Left ventricle myocardium inferior (tissue), 1 donor: ENCODE data around the gene KIF16B. TPM values are rescaled to one million over a fixed set of nuclear protein-coding genes. Genes with fewer than 3 reads are reported as not detected.

ENCODE experiments used
- DNase-seq: peaks from one replicate; pipeline ENCODE4 v3.0.0-alpha.2; 2020
- H3K27ac ChIP-seq: fragments of 200-600 bp; replicated peaks from 2 replicates; pipeline ENCODE4 v1.8.0; 2021
- H3K27me3 ChIP-seq: fragments of 200-600 bp; 2 replicates; pipeline ENCODE4 v1.8.0; 2021; ENCODE audit warnings: low read depth
- H3K36me3 ChIP-seq: fragments of 200-600 bp; 2 replicates; pipeline ENCODE4 v1.8.0; 2021
- H3K4me1 ChIP-seq: fragments of 200-600 bp; 2 replicates; pipeline ENCODE4 v1.8.0; 2021
- H3K4me3 ChIP-seq: fragments of 200-600 bp; 2 replicates; pipeline ENCODE4 v1.8.0; 2021; ENCODE audit warnings: mild to moderate bottlenecking, moderate library complexity
- H3K9me3 ChIP-seq: fragments of 200-600 bp; replicated peaks from 2 replicates; pipeline ENCODE4 v1.8.0; 2021
- CTCF ChIP-seq: fragments of 200-600 bp; IDR thresholded peaks from 2 replicates; pipeline ENCODE4 v1.8.0; 2021; ENCODE audit warnings: antibody characterized with exemption, mild to moderate bottlenecking, borderline replicate concordance
- intact Hi-C: fragments of 100-400 bp; cut with micrococcal nuclease; formaldehyde crosslinking; loops from one replicate; pipeline ENCODE4 v1.11.0; 2022
- total RNA-seq: library from RNA; stranded (reverse); fragmentation: NEBNext Ultra II Directional; extraction: Animal tissue kit (Norgen Biotek cat#: 25700); gene quantifications from one replicate; pipeline ENCODE4 v1.2.1, GENCODE V29; 2021
- donor health status: DM: no; HTN: yes; CAD: no; lungs with severe emphysema.

Gene KIF16B
- total RNA-seq, 1 donor from 2014 or later, result 16.4 TPM

GRCh38 chr20:16424780-16425179 lies 148.5 kb downstream of the KIF16B start:
- TF ChIP-seq CTCF, result no peak
- DNase-seq, result no peak
- Histone ChIP-seq H3K27me3 (no peaks in the 10 kb centered on the region), H3K4me1 (peaks cover 8% of the 10 kb centered on the region), H3K27ac (no peak overlapping the region), H3K9me3 (peaks cover 12% of the 10 kb centered on the region), H3K36me3 (peaks cover 75% of the 10 kb centered on the region), H3K4me3 (no peak overlapping the region)
- intact Hi-C loops, result no loop called here

GRCh38 chr20:16423311-16424212 lies 149.7 kb downstream of the KIF16B start:
- TF ChIP-seq CTCF, result no peak
- Histone ChIP-seq H3K27me3 (no peaks in the 10 kb centered on the region), H3K36me3 (peaks cover 72% of the 10 kb centered on the region), H3K27ac (no peak overlapping the region), H3K9me3 (peaks cover 12% of the 10 kb centered on the region), H3K4me3 (no peak overlapping the region), H3K4me1 (peaks cover 20% of the 10 kb centered on the region)
- no peak for DNase-seq
- intact Hi-C loops, result no loop called here

DNA sequence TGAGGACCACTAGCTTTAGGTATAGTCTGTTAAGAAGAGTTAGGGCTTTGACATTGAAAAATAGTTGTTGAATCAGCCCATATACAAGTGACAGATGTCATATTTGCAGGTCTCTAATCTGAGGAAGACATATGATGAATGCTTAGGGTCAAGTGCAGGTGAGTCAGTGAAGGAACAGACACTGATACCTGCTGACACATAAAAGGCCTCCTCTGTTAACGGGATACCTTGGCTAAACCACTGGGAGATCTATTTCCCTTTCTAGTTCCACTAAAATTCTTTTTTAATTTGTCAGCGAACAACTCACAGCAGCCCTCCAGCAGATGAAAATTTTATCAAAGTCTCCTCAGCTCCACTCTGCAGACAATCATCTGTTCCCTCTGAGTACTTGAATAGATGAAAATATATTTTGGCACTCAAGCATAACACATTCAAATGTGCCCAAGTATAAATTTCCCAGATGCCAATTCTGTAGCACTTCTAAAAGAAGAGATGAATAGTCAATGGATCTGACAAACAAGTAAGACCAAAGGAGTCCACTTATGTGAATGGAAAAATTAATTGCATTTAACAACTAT lies 154.0 kb downstream of the KIF16B start:
- DNase-seq, result no peak
- Histone ChIP-seq H3K36me3 (peaks cover 38% of the 10 kb centered on the region), H3K27me3 (no peaks in the 10 kb centered on the region), H3K9me3 (peaks cover 12% of the 10 kb centered on the region), H3K4me3 (no peak overlapping the region), H3K27ac (no peak overlapping the region), H3K4me1 (peaks cover 15% of the 10 kb centered on the region)
- intact Hi-C loops, result no loop called here
- TF ChIP-seq CTCF, result no peak

DNA sequence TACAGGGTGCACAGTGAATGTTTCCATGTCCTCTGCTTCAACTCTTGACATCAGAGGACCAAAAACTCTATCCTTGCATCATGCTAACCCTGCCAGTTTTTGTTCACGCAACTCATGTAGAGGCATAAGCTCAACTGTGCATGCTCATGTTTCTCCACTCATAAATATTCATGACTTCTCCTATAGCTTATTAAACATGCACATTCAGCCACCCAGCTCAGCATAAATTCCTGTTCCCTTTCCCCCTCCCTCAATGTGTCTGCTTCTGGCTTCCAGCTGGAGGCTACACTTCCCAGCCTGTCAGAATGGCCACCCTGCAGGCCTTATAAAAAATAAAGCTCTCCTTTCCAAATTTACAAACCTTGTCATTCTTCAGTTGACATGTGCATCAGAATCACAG lies 154.6 kb downstream of the KIF16B start:
- Histone ChIP-seq H3K36me3 (peaks cover 32% of the 10 kb centered on the region), H3K4me1 (peaks cover 15% of the 10 kb centered on the region), H3K27me3 (no peaks in the 10 kb centered on the region), H3K4me3 (no peak overlapping the region), H3K27ac (no peak overlapping the region), H3K9me3 (peaks cover 10% of the 10 kb centered on the region)
- DNase-seq, result no peak
- TF ChIP-seq CTCF, result no peak
- intact Hi-C loops, result no loop called here

- Histone ChIP-seq H3K4me3 (no peak overlapping the region), H3K27me3 (no peaks in the 10 kb centered on the region), H3K9me3 (peaks cover 9% of the 10 kb centered on the region), H3K27ac (no peak overlapping the region), H3K4me1 (peaks cover 15% of the 10 kb centered on the region), H3K36me3 (peaks cover 23% of the 10 kb centered on the region)
- intact Hi-C loops, result no loop called here
- no peak for DNase-seq
- no peak for TF ChIP-seq CTCF
These were observed 156.2 kb downstream of the KIF16B start for GRCh38 chr20:16417001-16417400.
